Left lung (tissue), 10 donors: ENCODE data around the gene ME3. TPM values are rescaled to one million over a fixed set of nuclear protein-coding genes. Genes with fewer than 3 reads are reported as not detected.

ENCODE experiments used
- ATAC-seq: fragments of 200-7000 bp; cut with Tn5 transposase; one replicate; pipeline ENCODE4 v1.9.1; 2020; ENCODE audit warnings: moderate library complexity
- DNase-seq, 4 donors: peaks; one replicate each; pipeline ENCODE4 v3.0.0-alpha.2; 2013 to 2020
- H3K27ac ChIP-seq, 2 donors: fragments of 200-600 bp; sonication (generic) in 1 of 2; one replicate each; pipeline versions ENCODE4 v1.5.0 to v1.8.0; 2020 to 2021
- H3K27me3 ChIP-seq, 2 donors: fragments of 200-600 bp; sonication (generic) in 1 of 2; one replicate each; pipeline versions ENCODE4 v1.5.0 to v1.8.0; 2020 to 2021
- H3K36me3 ChIP-seq, 2 donors: fragments of 200-600 bp; sonication (generic) in 1 of 2; one replicate each; pipeline versions ENCODE4 v1.5.0 to v1.8.0; 2020 to 2021
- H3K4me1 ChIP-seq, 2 donors: fragments of 200-600 bp; one replicate each; pipeline ENCODE4 v1.8.0; 2021
- H3K4me3 ChIP-seq, 2 donors: fragments of 200-600 bp; sonication (generic) in 1 of 2; one replicate each; pipeline versions ENCODE4 v1.5.0 to v1.8.0; 2020 to 2021; ENCODE audit warnings: mild to moderate bottlenecking in 1 of 2
- H3K9me3 ChIP-seq, 2 donors: fragments of 200-600 bp; sonication (generic) in 1 of 2; one replicate each; pipeline versions ENCODE4 v1.5.0 to v1.8.0; 2020 to 2021
- intact Hi-C, 2 donors: fragments of 100-400 bp; cut with DNase I; formaldehyde crosslinking; loops; one replicate each; pipeline versions ENCODE4 v1.11.2 to v1.14.2; 2022
- polyA plus RNA-seq, 6 donors: library from polyadenylated mRNA; unstranded; fragments of 120-200 nt; gene quantifications; one replicate each; pipeline ENCODE4 v1.2.1, GENCODE V29; 2013; ENCODE audit not compliant: insufficient read length in 6 of 6
- total RNA-seq, 2 donors: library from RNA; stranded (reverse); fragmentation: NEBNext Ultra II Directional; extraction: Animal tissue kit (Norgen Biotek cat#: 25700); gene quantifications; one replicate each; pipeline ENCODE4 v1.2.1, GENCODE V29; 2021
- TF ChIP-seq, protein P1 (sequence below), 2 donors: fragments of 200-600 bp; sonication (generic) in 1 of 2; IDR thresholded peaks; one replicate each; pipeline versions ENCODE4 v1.5.0 to v1.8.0; 2021; ENCODE audit warnings: antibody characterized with exemption in 2 of 2
- donor health status: DM: no; HTN: yes; CAD: no.
- donor health status: DM: no; HTN: no; CAD: no.

The ME3 gene
- total and polyA plus RNA-seq, 8 donors = 21.6 to 44.6 (median 30.5) TPM

DNA sequence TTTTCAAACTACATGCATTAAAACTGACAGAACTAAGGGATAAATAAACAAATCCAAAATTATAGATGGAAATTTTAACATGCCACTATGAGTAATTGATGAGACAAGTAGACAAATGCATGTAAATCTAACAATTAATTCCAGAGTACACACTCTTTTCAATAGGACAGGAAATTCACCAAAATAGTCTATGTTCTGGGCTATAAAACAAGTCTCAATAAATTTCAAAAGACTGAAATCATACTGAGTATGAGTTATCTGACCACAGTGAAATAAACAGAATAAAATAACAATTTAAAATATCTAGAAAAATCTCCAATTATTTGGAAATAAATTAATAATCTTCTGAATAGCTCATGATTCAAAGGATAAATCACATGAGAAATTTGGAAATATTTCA is 38.5 kb upstream of the ME3 start:
- intact Hi-C loops = no loop called here
- TF ChIP-seq, protein P1, sequence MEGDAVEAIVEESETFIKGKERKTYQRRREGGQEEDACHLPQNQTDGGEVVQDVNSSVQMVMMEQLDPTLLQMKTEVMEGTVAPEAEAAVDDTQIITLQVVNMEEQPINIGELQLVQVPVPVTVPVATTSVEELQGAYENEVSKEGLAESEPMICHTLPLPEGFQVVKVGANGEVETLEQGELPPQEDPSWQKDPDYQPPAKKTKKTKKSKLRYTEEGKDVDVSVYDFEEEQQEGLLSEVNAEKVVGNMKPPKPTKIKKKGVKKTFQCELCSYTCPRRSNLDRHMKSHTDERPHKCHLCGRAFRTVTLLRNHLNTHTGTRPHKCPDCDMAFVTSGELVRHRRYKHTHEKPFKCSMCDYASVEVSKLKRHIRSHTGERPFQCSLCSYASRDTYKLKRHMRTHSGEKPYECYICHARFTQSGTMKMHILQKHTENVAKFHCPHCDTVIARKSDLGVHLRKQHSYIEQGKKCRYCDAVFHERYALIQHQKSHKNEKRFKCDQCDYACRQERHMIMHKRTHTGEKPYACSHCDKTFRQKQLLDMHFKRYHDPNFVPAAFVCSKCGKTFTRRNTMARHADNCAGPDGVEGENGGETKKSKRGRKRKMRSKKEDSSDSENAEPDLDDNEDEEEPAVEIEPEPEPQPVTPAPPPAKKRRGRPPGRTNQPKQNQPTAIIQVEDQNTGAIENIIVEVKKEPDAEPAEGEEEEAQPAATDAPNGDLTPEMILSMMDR (IDR thresholded peaks at IDR 0.05) = no peak
- Histone ChIP-seq H3K36me3 (no peaks in the 10 kb centered on the region), H3K4me3 (no peak overlapping the region), H3K9me3 (peaks cover 0 to 7% of the 10 kb centered on the region in 2 donors), H3K27ac (no peak overlapping the region), H3K27me3 (no peaks in the 10 kb centered on the region), H3K4me1 (no peaks in the 10 kb centered on the region)
- ATAC-seq = no peak
- no peak for DNase-seq

DNA sequence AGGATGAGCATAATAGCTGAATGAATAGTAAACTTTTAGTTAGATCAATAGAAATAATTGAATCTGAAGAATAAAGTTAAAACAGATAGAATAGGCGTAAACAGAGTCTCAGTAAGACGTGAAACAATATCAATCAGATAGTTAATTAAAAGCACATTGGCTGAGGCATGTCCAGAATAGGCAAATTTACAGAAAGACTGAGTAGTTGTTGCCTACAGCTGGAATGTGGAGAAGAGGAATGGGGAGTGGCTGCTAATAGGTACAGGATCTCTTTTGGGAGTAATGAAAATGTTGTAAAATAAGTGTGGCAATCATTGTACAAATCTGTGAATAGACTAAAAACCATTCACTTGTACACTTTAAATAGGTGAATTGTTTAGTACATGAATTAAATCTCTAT is 36.3 kb upstream of the ME3 start:
- peak; percentile 33 for ATAC-seq
- no peak for DNase-seq
- intact Hi-C loops = no loop called here
- Histone ChIP-seq H3K27ac (no peak overlapping the region), H3K27me3 (no peaks in the 10 kb centered on the region), H3K9me3 (peaks cover 0 to 7% of the 10 kb centered on the region in 2 donors), H3K4me3 (no peak overlapping the region), H3K4me1 (no peaks in the 10 kb centered on the region), H3K36me3 (no peaks in the 10 kb centered on the region)
- TF ChIP-seq, protein P1 (IDR thresholded peaks at IDR 0.05) = no peak

DNA sequence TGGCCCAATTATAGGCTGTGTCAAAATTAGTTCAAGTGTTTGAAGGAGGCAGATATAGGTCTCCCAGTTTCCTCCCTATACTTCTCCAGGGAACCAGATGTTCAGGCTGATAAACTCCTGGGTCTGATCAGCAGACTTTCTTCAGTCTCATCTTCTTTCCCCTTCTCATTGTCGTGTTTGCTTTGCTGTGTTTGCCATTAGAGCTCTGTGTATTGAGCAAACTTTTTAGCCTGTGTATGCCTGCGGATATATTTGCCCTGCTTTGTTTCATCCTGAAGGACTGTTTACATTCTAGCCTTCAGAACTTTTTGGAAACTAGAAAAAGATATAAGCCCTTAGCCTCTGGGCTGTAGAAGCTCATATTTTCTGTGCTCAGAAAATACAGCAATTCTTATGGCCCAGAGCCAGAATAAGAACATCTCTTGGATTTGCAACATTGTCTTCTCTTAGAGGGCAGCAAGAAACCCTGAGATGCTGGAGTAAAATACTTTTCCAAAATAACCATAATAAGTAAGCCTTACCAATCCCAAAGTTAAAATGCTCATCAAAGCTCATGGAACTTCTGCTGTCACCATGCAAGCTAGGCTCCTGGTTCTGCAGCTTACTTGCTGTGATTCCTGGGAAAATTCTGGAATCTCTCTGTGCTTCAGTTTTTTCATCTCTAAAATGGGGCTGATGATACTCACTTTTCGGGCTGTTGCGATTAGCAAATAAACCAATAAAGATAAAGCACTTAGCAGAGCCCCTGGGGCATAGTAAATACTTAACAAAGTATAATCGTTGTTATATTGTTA is 34.1 kb upstream of the ME3 start:
- DNase-seq (no peak), ATAC-seq (peak; percentile 22)
- Histone ChIP-seq H3K4me3 (no peak overlapping the region), H3K4me1 (no peaks in the 10 kb centered on the region), H3K36me3 (no peaks in the 10 kb centered on the region), H3K27me3 (no peaks in the 10 kb centered on the region), H3K9me3 (peaks cover 0 to 7% of the 10 kb centered on the region in 2 donors), H3K27ac (no peak overlapping the region)
- TF ChIP-seq, protein P1 (IDR thresholded peaks at IDR 0.05) = no peak
- intact Hi-C loops = no loop called here

DNA sequence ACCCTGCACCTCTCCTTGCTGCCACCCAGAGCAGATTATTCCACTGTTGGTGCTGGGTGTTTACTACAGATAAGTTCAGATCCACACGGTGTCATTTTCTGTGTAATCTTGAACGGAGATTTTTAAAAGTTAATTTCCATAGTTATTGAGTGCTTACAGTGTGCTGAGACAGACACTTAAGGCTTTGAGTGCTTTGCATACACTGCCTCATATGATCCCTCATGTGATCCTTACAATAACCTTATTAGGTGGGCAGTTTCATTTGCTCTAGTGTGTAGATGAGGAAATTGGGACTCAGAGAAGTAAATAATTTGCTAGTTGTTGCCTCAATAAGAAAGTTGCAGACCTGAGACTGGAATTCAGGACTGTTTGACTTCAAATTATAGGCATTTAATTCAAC is 32.3 kb upstream of the ME3 start:
- TF ChIP-seq, protein P1 (IDR thresholded peaks at IDR 0.05) = no peak
- Histone ChIP-seq H3K9me3 (no peaks in the 10 kb centered on the region), H3K27me3 (no peaks in the 10 kb centered on the region), H3K4me3 (no peak overlapping the region), H3K27ac (no peak overlapping the region), H3K4me1 (no peaks in the 10 kb centered on the region), H3K36me3 (no peaks in the 10 kb centered on the region)
- ATAC-seq (peak; percentile 78), DNase-seq (no peak)
- intact Hi-C loops = no loop called here

DNA sequence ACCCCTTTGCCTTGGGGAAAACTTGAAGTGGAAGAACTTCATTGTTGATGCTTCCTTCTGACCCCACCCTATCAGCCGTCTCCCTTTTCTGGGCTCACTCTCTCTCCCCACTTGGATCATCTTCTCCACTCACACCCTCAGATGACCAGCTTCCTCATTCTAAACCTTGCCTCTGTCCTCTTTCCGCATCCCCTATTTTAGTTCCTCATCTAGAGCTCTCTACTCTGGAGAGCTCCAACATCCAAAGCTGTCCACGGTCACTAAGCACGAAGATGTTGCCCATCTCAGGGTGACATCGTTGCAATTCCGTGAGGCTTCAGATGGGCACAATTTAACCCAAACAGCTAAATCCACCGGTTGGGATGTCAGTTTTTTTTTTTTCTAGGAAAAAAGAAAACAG is 31.6 kb upstream of the ME3 start:
- Histone ChIP-seq H3K27ac (no peak overlapping the region), H3K4me1 (no peaks in the 10 kb centered on the region), H3K9me3 (no peaks in the 10 kb centered on the region), H3K4me3 (no peak overlapping the region), H3K27me3 (no peaks in the 10 kb centered on the region), H3K36me3 (no peaks in the 10 kb centered on the region)
- TF ChIP-seq, protein P1 (IDR thresholded peaks at IDR 0.05) = no peak
- DNase-seq (no peak), ATAC-seq (peak; percentile 47)
- intact Hi-C loops = no loop called here
